ENCODE measurements around the gene POFUT1.
"Not testable (repeated sequence)": the region's sequence is repeated elsewhere in the genome, so short reads cannot be mapped to it uniquely, and the experiment has no call there.

The POFUT1 gene

DNA sequence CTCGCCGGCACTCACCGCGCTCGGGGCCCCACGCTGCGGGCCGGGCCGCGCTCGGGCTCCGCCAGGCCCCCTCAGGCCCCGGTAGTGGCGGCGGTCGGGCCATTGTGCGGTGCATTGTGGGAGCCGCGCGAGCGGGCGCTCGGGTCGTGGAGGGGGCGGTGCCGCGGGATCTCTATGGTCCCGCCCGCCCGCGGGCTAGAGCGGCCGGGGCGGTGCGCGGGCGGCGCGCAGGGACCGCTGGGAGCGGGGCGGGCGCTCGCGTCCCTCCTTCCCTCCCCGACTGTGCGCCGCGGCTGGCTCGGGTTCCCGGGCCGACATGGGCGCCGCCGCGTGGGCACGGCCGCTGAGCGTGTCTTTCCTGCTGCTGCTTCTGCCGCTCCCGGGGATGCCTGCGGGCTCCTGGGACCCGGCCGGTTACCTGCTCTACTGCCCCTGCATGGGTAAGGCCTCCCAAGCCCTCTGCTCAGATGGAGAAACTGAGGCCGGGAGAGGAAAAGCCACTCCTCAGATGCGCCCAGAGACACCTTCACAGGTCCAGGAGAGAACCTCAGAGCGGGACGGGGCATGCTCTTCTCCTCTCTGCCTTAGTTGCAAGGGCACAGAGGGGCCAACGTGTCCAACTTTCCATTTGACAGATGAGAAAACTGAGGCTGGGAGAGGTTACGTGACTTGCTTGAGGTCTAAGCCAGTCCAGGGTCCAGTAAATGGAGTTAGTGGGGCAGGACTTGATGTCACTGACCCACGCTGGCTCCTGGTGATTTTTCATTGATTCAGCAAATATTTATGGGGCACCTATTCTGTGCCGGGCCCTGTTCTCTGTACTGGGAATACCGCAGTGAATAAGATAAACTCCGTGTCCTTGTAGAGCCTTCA, at the start of gene POFUT1, which contains the start of gene PLAGL2:
TSS of gene POFUT1 (plus strand) at position 255 of the 873 bp plus-strand sequence. CDS start at position 317, 62 bp downstream.
TSS of gene PLAGL2 (minus strand) at position 118 of the 873 bp plus-strand sequence. CDS start 5,565 bp downstream, outside the sequence.
- peak; percentile 68 for DNase-seq

- DNase-seq: no peak
Observed at GRCh38 chr20:32158351-32158750, 49.3 kb upstream of the POFUT1 start.

GRCh38 chr20:32158943-32159660, 48.6 kb upstream of the POFUT1 start:
- no peak for DNase-seq

DNA sequence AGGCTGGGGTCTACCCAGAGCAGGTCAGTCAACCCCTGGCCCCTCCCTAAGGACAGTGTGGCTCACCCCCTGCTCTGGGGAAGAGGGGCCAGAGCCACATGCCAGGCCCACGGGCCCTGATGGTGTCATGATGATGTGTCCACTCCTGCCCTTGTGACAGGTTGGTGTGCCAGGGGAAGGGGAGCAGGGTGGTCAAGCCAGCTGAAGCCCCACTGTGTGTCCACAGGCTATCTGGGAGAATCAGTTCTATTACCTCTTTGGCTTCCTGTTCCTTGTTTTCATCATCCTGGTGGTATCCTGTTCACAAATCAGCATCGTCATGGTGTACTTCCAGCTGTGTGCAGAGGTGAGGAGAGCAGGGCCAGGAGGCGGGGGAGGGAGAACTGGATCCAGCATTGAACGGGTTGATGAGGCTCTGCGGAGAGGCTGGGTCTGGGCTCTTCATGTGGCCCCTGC, 47.9 kb upstream of the POFUT1 start:
- DNase-seq: no peak

DNA sequence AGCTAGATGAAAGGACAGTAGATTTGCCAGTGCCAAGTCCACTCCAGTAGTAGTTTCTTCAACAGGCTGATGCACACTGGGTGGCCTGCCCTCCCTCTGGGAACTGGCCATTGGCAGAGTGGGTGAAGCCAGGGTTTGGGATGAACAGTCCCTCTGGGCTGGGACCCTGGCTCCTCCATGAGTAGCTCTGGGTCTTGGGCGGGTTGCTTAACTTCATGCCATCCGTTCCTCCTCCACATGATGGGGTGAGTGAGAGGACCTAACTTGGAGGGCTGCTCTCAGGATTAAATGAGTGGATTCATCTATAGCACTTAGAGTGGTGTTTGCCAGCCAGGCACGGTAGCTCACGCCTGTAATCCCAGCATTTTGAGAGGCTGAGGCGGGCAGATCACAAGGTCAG, 47.3 kb upstream of the POFUT1 start:
- DNase-seq: no peak

DNA sequence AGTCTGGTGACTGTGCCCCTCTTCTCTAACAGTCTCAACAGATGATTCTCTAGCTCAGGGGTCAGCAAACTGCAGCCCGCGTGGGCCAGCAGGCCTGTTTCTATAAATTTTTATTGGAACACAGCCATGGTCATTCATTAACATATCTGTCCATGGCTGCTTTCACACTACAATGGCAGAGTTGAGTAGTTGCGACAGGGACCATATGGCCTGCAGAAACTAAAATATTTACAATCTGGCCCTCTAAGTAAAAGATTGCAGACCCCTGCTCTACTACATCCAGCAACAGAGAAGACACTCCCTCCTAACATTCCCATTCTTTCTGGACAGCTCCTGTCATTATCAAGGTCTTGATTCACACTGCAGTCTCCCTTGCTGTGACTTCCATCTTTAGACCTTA, 45.3 kb upstream of the POFUT1 start:
- DNase-seq: no peak

GRCh38 chr20:32163951-32164350, 43.7 kb upstream of the POFUT1 start:
- no peak for DNase-seq

- no peak for DNase-seq
Observed at GRCh38 chr20:32164984-32165735, 42.5 kb upstream of the POFUT1 start.

DNA sequence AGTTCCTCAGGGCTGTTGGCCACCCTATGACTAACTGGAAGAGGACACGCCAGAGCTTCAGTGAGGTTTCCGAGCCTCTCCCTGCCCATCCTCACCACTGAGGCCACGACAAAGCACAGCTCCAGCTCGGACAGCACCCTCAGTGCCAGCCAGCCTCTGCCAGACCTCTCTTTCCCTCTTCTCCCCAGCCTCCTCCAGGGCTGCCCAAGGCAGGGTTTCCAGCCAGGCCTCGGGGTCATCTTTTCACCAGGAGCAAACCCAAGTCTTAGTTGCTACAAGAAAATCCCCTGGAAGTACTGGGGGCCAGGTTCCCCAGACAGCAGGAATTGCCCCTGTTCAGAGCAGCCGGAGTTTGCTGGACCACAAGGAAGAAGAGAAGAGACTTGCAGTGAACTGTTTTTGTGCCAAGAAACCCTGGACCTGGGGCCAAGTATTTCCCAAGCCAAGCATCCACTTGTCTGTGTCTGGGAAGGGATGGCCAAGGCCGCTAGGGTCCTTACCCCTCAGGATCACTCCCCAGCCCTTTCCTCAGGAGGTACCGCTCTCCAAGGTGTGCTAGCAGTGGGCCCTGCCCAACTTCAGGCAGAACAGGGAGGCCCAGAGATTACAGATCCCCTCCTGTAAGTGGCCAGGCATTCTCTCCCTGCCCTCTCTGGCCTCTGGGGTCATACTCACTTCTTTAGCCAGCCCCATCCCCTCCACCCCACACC, 41.7 kb upstream of the POFUT1 start:
- no peak for DNase-seq

GRCh38 chr20:32167552-32167951, 40.1 kb upstream of the POFUT1 start:
- no peak for DNase-seq

- DNase-seq: no peak
Observed at GRCh38 chr20:32168184-32168910, 39.3 kb upstream of the POFUT1 start.

DNA sequence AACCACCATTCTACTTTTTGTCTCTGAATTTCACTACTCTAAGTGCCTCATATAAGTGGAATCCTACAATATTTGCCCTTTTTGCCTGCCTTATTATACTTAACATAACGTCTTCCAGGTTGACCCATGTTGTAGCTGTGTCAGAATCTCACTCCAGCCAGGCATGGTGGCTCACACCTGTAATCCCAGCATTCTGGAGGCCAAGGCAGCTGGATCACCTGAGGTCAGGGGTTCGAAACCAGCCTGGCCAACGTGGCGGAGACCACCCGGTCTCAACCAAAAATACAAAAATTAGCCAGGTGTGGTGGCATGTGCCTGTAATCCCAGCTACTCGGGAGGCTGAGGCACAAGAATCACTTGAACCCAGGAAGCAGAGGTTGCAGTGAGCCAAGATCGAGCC, 30.0 kb upstream of the POFUT1 start:
- DNase-seq: not testable (repeated sequence)

DNA sequence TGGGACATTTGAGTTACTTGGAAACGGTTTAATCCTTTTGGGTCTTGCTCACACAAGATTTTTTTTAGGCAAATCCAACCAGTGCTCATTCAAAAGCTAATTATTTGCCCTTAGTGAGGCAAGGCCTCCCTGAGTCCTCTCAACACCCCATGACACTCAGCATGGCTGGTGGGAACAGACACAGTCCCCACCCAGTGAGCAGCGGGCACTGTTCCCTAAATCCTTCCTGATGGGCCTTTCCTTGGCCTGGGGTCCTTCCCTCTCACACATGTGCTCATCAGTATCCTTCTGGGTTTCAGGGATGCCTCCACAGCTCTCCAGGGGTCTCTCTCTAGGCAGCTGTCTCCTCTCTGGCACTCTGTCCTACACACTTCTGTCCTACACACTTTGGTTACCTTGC, 28.2 kb upstream of the POFUT1 start:
- no peak for DNase-seq

GRCh38 chr20:32179934-32180333, 27.7 kb upstream of the POFUT1 start:
- no peak for DNase-seq

DNA sequence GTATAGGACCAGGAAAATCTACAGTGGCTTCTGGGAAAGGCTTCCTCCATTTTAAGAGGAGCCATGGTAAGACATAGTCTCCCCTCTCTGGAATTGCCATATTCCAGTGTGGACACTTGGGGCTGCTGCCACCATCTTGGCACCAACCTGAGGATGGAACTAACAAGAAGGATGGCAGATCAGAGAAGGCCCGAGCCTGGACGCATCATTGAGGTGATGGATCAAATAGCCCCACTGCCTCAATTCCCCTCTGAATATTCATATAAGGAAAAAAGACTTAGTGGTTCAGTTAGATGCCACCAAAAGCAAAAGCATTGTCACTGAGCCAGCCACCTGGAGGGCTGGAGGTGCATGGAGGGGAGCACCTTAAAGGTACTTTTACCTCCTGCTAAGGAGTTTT, 26.1 kb upstream of the POFUT1 start:
- DNase-seq: no peak

- DNase-seq: no peak
Observed at GRCh38 chr20:32183947-32184635, 23.6 kb upstream of the POFUT1 start.

GRCh38 chr20:32184961-32185603, 22.6 kb upstream of the POFUT1 start:
- DNase-seq: no peak

DNA sequence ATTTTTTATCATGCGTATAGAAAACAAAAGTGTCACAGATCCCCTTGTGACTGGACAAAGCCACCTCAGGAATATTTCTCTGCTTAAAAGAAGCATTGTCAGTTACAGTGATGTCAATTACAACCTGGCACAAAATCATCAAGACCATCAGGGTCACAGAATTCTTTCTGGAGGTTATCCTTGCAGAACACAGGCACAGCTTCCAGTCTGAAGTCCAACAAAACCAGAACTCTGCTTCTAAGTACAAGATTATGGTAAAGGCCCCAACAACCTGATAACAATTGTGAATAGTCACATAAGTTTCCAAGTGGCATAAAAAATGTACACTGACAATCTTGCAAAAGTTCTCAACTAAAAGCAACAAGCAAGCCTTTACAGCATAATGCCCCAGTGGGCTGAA, 21.2 kb upstream of the POFUT1 start:
- DNase-seq: no peak

DNA sequence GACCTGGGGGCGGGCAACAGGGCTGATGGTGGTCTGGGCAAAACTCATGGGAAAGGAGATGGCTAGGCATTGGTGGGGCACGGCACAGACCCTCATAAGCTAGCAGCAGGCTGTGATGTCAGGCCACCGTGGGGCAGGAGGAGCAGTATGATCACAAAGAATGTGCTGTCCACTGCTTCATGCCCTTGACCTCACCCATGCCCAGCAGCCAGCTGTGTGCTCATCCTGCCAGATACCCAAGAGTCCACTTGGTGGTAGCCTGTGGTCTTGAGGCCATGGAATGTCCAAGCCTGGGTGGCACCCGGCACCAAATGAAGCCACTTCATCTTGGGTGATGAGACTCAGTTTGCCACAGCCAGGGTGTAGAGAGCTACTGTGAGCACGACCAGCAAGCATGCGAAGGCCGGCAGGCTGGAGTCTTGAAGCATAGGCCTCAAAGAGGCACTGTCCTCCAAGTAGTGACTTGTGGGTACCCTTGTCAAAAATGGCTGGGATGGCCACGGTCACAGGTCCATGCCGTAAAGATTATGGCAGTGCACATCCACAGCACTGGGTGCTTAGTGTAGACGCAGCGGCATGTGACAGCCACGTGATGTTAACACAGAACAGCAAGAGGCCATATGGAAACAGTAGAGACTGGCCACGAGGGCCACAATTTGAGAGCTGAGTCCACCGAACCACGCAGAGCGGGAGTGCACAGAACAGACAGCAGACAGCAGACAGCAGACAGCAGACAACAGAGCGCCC, 19.1 kb upstream of the POFUT1 start:
- no peak for DNase-seq

GRCh38 chr20:32189123-32189410, 18.6 kb upstream of the POFUT1 start:
- DNase-seq: no peak

Data from NCI-H2107 (cell line).